GM18502 (cell line): ENCODE measurements around the gene FYB1.
A peak's percentile ranks its signal among the peaks of the same experiment; 100 is the strongest.

ENCODE experiments used
- ATAC-seq: cut with Tn5 transposase; IDR thresholded peaks from one replicate; pipeline ENCODE4 v1.9.1; 2021; ENCODE audit warnings: mild to moderate bottlenecking; ENCODE audit not compliant: unreplicated experiment, poor library complexity

The FYB1 gene

DNA sequence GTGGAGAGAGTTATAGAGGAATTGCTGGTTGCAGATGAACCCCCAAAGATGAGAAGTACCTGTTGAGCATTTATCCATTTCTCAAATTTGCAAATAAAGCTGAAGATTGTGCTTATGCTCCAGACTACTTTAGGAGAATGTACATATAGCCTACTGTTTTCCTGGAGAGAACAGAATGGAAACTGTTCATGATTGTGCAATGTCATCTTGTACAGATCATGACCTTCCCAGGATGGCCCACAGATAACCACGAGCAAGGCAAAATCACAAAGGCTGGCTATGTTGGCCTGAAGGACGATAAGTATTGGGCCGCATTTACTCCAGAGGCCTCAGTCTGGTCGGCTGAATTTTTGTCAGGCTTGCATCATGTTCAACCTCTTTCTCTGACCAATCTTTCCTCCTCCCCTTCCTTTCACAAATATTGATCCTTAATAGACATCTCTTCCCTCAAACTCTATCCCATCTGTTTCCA lies 116.6 kb downstream of the FYB1 start:
- ATAC-seq, result no peak

DNA sequence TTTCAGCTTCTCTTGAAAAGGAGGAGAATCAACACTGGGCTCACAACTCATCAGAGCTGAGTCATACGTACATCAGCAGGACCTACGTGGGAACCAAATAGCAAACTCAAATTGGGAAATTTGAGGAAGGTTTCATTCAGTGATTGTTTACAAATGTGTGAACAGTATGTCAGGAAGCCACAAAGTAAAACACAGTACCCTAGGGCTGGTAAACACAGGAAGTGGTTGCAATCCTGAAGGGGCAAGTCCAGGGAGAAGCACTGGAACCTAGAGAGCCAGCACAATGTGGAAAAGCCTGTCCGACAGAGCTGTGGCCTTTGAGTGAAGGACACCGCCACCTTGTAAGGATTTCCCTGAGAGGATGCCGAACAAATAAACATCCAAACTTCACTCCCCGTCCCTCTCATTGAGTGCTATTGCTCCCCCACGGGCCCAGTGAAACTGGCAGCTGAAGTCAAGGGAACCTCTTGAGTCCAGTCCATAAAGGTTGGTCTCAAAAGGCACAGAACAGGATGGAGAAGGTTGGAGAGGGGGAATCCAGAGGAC lies 118.4 kb downstream of the FYB1 start:
- no peak for ATAC-seq

DNA sequence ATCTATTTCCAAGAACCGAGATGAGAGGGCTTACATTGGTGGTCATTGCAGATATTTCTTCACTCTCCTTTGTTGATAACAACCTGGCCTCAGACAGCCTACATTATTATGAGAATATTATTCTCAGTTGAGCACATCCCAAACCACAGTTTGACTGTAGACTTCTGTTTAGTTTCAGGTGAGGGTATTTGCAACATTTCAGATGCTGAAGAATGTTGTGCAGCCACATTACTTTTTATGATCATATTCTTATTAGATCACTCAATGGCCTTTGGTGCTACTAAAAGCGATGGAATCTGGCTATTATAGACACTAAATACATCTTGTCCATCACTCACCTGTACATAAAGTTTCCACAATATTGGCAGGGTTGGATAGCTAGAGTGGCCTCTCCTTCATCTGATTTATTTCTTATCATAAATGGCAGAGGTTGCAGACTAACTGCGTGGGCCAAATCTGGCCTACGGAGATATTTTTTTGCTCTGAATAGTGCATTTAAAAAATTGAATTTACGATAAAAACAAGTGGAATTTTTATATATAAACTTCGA lies 119.0 kb downstream of the FYB1 start:
- no peak for ATAC-seq

DNA sequence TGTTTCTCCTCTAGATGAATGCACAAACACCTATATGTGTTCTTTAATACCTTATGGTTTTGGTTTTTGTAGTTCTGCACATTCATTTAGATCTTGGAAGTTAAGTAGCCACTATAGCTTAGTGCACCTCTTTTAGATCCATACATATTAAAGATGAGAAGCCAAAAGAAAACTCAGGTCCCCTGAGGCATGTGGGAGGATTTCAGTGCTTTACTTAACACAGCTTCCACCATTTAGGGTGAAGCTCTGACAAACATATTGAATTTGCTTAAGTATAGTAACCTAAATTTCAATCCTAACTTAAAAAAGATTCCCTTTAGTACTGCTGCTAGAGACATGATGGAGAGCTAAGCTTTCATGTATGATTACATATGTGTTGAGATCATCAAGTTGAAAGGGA lies 119.5 kb downstream of the FYB1 start:
- no peak for ATAC-seq

DNA sequence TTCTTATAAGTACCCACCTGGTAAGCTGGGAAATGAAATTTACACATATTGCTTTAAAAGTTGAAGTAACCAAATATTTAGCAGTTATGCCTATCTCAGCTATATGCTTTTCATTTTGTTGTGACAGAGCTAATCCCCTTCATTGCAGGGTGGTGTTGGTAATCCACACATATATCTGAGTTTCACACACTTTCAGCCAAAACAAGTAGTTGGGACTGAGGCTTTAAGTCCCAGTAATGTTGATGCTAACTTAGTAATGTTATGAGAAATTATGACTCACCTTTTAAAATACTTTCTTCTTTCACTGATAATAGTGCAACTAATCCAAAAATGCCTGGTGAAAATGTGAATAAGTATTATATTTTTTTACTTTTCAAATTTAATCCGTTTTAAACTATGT lies 126.0 kb downstream of the FYB1 start:
- no peak for ATAC-seq

DNA sequence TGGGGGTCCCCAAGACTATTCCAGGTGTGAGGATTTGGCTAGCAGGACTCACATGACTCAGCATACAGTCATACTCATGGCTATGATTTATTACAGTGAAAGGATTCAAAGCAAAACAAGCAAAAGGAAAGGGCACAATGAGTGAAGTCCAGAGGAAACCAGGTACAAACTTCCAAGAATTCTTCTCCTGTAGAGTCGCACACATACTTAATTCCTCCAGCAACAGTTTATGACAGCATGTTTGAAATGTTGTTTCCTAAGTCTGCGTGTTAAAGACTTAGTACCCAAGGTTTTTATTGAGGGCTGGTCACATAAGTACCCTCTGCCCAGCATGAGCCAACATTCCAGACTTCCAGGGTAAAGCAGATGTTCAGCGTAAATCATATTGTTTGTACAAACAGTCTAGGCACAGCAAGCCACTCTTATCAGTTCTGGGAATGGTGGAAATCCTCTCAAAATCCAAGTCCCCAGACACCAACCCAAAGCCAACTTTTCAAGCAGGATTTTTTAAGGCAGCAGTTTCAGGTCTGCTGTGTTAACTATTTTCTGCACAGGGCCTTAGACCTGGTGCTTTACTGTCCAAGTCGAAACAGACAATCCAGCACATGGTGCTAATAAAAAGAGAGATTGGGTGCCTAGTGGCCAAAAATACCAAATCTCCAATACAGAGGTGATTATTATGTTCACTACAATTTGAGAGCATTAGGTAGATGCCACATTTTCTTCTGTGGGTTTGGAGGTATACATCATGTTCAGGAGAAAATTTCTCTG lies 126.6 kb downstream of the FYB1 start:
- ATAC-seq, result no peak

DNA sequence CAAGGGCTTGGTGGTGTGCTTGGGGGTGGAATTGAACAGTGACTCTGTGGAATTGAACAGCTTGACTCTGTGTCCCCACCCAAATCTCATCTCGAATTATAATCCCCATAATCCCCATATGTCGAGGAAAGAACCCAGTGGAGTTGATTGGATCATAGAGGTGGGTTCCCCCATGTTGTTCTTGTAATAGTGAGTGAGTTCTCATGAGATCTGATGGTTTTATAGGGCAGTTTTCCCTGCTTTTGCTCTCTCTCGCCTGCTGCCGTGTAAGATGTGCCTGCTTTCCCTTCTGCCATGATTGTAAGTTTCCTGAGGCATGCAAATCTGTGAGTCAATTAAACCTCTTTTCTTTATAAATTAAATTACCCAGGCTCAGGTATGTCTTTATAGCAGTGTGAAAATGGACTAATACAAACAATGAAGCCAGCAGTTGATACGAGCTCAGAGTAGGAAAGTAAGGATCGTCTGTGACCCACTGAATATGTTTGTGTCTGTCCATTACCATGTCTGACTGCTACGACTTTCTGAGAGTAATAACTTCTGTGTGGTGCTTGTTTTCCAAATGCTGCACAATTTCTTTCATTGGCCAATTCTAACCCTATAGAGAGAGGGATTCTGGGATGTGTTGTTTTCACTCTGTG lies 127.3 kb downstream of the FYB1 start:
- no peak for ATAC-seq

DNA sequence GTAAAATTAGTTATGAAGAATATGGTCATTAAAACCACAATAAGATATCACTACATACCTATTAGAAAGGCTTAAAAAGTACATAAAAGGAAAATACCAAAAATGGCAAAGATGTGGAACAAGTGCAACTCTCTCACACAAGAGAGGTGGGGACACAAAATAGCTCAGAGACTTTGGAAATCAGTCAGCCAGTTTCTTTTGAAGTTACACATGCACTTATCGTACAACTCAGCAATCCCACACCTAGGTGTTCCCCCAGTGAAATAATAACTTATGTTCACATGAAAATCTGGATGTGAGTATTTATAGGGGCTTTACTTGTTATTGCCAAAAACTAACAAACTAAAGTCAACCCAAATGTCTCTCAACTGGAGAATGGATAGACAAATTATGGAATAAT lies 135.4 kb downstream of the FYB1 start:
- no peak for ATAC-seq

DNA sequence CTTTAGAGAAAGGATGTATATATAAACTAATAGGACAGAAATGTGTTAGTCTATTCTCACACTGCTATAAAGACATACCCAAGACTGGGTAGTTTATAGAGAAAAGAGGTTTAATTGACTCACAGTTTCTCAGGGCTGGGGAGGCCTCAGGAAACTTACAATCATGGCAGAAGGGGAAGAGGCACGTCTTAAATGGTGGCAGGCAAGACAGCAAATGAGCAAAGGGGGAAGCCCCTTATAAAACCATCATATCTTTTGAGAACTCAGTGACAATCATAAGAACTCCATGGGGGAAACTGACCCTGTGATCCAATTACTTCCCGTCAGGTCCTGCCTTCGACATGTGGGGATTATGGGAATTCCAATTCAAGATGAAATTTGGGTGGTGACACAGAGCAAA lies 136.4 kb downstream of the FYB1 start:
- no peak for ATAC-seq

DNA sequence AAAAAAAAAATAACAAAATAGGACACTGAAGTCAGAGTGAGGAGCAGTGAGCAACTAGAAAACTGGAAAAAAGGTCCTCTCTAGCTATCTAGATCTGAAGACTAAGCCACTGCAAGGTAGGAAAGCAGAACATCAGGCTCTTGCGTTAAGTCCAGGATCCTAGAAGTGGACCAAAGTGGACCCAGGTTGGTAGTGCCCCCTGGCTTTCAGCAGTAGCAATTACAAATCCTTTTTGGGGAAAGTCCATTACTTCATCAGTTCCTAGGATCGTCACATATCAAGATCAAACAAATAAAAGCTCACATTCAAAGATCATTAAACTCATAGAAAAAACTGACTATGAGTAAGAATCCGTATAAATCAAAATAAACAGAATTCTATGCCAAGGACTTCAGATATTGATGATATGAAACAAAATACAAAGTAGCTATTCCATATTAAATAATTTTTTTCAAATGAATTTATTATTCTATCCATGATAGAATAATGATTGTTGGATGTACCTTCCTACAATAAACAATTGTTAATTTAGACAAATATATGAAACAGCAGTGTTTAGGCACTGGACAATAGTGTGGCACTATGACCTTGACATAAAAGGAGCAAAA lies 138.7 kb downstream of the FYB1 start:
- no peak for ATAC-seq

DNA sequence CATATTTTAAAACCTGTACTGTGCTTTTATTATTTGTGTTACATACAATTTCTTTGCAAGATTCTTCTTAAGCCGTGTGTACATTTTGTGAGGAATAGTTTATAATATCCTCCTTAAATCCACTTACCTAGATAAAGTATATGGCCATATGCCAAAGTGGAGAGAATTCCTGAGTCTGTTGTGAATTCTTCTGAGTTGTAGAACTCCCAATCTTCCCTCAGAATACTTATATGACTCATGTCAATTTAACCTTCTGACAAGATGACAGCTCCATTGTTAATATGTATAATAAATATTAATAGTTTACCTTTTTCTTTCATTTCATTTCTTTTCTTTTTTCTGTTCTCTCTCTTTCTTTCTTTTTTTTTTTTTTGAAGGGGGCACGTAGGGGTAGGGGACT lies 139.2 kb downstream of the FYB1 start:
- ATAC-seq, result no peak

DNA sequence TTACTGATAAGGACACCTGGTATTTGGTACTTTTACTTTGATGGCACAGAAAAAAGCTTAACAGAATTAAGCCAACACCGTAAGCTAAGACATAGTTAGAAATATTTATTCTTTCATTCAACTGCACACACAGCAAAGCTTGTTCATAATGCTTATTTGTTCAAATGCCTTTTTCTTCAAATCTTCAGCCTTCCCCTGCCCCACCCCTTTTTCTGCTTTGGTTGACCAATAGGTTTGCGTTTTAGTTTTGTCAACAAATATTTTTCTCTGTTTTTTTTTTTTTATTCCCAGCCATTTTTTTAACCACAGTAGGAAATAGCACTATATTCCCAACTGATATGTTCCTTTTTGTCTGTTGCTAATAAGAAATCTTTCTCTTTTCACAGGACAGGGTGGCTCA lies 140.2 kb downstream of the FYB1 start:
- ATAC-seq, result no peak

DNA sequence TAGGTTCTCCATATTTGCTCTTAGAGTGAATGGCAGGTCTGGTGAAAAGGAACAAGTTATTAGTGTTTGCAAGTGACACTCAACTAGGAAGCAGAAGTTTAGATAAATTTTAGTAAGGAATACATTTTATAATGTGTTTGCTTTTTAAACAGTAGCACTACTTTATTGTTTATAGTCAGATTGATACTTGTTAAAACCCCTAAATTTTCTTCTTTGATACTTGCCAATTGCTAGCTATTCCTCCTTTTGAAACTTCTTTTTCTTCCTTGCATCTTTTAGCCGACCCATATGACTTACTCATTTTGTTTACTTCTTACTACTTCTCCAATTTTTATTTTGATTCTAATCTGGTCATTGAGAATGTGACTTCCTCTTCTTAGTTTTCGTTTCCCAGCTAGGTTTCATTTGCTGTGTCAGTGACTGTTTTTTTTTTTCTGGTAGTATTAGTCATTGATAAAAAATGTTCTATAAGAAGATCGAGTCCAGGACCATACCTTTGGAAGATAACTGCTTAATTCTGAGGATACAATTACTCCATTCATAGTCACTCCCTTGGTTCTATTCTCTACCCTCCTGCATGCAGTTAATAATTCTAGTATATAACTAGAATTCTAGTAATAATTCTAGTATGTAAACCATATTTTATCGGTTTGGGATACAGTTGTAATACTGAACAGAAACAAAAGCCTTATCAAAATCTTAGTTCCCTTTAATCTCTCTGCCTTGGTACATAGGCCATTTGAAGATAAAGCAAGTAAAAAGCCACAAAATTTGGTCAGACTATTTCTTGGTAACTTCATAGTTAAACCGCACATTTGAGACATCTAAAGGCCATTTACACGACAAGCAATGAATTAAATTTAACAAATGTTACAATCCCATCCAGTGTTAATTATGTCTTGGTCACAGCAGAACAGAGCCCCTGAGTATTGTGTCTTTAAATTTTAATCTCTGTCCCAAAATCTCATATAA lies 142.3 kb downstream of the FYB1 start:
- peak; percentile 29 for ATAC-seq

DNA sequence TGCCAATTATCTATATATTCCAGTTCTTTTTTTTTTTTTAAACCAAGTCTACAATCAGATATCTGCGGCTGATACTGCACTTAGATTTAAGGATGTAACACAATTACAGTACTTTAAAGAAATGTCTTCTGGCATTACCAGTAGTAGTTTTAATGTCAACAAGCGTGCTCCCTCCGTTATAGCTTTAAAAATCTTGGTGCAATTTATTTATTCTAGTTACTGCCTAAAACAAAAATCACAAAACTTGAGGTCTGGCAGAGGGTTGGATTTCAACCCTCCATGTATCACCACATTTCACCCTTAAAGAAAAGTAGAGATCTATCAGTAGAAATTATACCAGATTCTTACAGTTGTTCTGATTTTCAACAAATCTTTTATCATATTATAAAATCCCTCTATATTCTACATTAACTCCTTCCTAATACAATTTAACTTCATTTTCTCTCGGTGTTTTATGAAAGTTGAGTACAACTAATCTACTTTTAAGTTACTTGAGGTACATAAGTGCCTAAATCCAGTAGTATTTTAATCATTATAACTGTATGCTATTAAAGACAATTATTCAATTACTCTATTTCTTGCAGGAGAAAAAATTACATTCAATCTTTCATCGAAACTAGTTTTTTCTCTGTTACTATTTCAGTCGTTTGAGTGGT lies 143.1 kb downstream of the FYB1 start:
- no peak for ATAC-seq

DNA sequence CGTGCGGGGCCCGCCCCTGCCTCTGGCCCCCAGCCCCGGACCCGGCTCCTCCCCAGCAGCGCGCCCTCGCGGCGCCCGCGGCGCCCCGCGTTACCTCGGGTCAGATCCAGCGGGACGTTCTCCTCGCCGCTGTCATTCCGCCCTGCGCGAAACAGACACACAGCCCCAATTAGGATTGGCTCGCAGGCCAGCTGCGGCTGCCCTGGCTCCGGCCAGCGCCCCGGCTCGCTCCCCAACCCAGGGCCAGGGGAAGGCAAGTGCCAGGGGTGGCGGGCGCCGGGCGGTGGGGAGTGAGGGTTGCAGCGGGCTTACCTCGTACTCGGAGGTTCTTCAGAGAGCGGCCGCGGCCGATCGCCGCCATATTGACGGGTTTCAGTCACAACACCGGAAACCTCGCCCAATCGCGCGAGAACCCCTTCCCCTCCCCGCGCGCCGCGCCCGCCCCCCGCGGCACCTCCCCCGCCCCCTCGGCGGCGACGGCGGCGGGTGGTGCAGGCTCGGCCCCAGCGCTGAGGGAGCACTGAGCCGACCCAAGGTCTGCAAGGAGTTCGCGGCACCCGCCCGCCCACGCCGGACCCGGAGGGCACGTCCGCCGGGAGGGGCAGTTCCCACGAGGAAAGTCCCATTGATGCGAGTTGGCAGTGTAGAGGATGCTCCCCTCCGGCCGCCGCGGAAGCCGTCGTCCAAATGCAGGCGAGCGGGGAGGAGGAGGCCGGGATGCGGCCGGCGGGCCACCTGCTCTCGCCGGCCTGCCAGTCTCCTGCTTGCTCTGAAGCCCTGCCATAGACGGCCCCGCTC lies 145.1 kb downstream of the FYB1 start, which contains the start of gene RICTOR:
Gene RICTOR (minus strand): TSS at position 383 of the 798 bp plus-strand sequence. CDS start 22 bp downstream, at position 361.
- peak; percentile 74 for ATAC-seq

DNA sequence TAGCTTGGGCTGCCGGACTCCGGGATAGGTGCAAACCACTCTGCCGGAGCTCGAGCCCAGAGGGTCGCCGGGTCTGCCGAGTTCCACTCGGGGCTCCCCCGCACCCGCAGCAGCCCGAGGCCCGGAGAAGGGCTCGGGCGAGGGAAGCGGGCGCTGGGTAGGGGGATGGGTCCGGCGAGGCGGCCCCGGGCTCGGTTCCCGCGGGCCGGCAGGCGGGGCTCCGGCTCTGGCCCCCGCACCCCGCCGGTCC lies 145.7 kb downstream of the FYB1 start:
- ATAC-seq, result peak; percentile 30

DNA sequence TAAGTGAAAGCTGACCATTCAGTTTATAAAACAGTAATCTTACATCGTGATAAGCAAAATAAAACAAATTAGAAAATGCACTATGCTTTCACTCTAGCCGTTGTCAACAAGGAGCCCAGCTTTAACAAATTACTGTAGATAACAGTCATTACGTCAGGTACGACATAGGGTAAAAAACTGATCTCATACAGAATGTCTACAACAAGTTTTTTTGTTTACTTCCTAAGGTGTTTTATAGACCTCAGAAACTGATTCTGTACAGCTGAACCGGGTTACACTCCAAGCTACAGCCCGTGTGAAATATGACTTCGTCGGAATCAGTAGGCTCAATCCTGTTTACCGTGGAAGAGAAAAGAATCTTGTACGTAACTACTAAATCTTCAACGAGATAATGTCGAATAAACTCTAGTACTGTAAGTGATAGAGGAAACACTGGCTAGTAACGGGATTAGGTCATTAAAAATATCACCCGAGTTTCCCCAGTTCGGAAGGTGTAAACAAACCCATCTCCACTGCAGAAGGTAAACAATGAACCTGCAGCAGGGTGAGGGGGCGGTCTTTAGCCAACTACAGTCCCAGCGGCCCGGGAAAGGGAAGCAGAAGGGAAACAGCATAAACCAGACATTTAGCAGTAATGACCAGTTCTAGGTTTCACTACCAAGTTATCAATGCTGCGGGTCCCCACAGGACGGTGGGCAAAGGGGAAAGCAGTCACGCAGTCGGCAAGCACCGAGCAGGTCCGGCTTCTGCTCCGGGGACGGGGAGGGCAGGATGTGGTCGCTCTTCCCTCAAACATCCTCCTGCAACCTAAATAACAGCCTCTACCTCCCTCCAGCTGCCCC lies 146.2 kb downstream of the FYB1 start:
- peak; percentile 43 for ATAC-seq

DNA sequence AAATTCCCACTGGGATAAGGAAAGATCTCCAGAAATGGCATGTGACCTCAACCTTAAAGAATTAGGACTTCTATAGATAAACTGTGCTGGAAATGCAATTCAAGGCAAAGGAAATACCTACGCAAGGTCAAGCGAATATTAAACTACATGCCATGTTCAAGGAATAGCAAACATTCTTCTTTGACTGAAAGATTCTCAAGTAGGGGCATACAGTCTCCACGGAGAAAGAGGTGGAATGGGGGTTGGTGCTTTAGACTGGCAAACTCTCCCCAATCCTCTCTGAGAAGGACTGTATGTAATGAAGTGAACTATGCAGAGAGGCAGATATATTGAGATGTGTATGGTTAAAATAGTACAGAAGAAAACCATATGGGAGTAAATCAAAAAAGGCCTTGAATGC lies 151.3 kb downstream of the FYB1 start:
- ATAC-seq, result no peak
